Measurements from ENCODE around the gene ARMC6. TPM values are rescaled to one million over a fixed set of nuclear protein-coding genes. Genes with fewer than 3 reads are reported as not detected.
A peak's percentile ranks its signal among the peaks of the same experiment; 100 is the strongest.

ARMC6 gene
- polyA plus RNA-seq, 4 donors, result 34.5 to 37.9 (median 34.8) TPM

DNA sequence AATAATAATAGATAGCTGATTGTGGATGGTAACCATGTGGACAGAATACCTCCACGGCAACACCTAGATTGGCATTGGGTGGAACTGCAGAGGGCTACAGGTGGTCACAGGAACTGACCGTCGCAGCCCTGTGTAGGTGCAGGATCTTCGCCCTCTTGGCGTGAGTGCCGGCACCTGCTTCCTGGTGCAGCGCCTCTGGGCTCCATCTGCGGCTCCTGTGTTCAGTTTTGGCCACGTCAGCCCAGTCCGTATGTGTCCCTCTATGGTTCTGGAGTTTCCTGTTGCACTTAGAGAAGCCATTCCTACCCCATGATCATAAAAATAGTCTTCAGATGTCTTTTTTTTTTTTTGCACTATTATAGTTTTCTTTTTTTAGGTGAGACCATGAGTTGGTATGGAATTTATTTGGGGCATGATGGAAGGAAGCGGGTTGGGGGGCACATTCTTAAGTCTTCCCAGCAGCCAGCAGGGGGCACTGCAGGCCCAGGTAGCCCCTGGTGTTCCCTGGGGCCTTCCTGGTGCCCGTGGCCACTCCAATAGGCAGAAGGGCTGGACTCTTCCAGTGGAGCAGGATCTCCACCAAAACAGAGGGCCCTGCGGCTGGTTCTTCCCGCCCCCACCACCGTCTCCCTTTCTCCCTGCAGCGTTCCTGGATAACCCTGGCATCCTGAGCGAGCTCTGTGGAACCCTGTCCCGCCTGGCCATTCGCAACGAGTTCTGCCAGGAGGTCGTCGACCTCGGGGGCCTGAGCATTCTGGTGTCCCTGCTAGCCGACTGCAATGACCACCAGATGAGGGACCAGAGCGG lies 20.3 kb downstream of the ARMC6 start:
- no peak for DNase-seq (ENCODE audit: low read depth in 4 of 4, low spot score in 3 of 4)

DNA sequence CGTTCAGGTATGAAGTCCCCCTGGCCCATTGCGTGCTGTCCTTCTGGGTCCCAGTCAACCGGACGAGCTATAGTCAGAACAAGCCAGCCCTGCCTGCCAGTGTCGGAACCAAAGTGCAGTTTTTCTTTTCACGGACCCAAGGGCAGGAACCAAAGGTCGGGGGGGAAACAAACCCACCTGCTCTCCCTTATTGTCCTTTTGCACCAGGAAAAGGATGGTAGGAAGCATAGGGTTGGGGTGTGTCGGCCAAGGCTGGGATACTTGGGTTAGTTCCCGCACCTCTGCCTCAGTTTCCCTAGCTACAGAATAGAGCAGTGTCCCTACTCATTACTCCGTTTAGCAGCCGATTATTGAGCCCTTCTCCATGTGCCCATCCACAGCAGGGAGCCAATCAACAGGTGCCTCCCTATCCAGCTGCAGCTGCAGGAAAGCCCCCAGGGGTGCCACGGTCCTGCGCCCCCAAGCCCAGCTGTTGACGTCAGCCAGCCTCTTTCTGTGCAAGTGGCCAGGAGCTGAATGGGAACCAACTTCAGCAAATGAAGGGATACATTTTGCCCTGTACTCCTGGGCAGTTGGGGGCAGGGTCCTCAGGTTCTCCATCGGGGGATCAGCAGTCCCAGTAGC lies 21.0 kb downstream of the ARMC6 start:
- DNase-seq (ENCODE audit: low read depth in 4 of 4, low spot score in 3 of 4), result no peak

DNA sequence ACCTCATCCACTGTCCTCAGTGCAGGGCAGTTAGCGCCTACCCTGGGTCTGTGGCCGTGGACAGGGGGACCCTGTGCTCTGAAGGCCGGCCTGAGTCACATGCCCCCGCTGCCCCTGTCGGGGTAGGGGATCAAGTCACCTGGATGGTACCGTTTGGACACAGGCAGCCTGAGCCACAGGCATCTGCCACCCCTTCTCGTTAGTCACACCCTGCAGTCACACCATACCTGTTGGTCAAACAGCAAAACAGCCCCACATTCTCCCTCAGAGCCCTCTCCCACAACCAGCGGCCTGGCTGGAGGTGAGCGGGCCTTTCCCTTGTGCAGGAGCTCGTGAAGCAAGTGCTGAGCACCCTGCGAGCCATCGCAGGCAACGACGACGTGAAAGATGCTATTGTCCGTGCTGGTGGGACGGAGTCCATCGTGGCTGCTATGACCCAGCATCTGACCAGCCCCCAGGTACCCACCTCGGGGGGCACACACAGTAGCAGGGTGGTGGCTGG lies 21.6 kb downstream of the ARMC6 start:
- DNase-seq (ENCODE audit: low read depth in 4 of 4, low spot score in 3 of 4), result no peak

DNA sequence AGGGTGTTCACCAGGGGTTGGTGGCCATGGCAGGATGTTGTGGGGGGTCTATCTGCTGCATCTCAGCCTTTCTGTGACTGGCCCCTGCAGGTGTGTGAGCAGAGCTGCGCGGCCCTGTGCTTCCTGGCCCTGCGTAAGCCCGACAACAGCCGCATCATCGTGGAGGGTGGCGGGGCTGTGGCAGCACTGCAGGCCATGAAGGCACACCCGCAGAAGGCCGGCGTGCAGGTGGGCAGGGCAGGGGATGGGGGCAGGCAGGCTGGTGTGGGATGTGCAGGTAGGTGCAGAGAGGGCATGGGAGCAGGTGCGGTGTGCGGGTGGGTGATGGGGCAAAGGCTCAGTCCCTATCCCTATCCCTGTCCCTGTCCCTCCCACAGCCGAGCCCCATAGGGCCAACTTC lies 22.3 kb downstream of the ARMC6 start:
- DNase-seq (ENCODE audit: low read depth in 4 of 4, low spot score in 3 of 4), result no peak

DNA sequence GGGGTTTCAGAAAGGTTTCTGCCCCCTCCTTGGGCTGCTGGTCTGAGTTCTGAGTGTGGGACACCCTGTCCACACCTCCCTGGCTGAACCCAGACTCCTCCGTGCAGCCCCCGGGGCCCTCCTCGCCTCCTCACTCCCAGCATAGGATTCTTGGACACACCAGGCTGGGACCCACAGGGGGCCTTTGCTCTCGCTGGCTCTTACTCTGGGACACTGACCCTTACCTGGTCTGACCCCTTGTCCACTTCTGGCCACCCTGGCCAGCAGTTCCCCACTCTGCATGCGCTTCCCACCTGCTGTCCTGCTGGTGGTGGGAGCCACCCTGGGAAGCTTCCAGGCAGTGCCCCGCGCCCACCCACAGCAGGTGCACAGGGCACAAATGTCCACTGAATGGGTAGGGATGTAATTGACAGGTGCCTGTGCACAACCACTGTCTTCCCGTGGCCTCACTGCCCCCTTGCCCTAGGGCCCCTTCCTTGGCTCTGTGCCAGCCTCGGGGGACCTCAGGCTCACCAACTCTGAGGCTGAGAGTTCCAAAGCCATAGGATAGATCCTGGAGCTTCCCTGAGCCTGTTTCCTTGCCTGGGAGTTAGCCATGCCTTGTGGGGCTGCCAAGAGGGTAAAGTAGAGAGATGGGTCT lies 23.4 kb downstream of the ARMC6 start:
- DNase-seq (ENCODE audit: low read depth in 4 of 4, low spot score in 3 of 4), result no peak

DNA sequence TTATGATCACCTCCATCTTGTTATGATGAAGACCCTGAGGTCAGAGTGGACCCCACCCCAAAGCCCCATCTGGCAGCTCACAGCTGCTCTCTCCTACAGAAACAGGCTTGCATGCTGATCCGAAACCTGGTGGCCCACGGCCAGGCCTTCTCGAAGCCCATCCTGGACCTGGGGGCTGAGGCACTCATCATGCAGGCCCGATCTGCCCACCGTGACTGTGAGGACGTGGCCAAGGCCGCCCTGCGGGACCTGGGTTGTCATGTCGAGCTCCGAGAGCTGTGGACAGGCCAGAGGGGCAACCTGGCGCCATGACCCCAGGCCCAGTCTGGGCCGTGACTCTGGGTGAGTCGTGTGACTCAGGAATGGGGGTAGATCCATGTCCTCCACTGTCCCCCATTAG lies 23.9 kb downstream of the ARMC6 start:
- no peak for DNase-seq (ENCODE audit: low read depth in 4 of 4, low spot score in 3 of 4)

DNA sequence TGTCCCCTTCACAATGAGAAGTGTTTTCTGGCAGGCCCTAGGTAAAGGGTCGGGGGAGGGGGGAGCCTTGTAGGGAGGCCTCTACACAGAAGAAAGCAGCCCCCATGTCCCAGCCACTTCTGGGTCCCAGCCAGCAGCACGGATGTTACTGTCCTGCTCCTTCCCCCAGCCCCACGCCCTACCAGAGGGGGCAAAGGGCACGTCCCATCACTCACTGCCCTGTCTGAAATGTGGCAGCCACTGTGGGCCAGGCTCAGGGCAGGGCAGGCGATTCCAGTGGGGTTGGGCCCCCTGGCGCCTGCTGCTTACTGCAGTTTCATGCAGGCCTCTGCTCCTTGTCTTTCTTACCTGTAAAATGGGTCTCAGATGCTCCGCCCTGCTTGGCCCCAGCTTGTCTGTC lies 24.3 kb downstream of the ARMC6 start:
- DNase-seq (ENCODE audit: low read depth in 4 of 4, low spot score in 3 of 4), result no peak

DNA sequence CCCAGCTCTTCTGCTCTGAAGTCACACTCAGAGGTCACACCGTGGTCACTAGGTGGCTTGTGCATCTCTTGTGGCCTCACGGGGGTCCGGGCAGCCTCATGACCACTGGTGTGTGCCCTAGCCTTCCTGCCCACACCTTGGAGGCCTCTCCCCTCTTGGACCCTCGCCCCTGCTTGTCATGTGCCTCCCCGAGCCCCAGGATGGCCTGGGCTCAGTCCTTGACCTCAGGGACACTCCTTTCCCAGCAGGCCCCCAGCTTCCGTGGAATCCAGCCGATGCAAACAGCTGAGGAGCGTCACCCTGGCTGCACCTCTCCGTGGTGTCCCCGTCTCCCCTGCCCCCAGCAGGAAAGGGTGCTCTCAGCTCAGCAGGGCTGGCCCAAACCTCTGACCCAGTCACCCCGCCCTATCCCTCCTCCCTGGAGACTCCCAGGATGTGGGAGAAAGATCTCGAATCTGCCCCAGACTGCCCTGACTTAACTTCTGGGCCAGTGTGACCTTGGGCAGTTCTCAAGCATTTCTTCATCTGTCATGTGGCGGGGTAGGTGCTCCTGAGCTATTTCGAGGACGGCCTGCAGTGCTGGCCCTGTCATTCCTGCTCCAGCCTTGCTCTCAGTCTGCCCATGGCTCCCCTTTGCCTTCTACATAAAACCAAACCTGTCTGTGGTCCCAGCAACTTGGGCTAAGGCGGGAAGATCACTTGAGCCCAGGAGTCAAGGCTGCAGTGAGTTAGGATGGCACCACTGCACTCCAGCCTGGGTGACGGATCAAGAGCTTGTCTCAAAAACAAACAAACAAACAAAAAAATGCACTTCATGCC lies 25.8 kb downstream of the ARMC6 start:
- DNase-seq (ENCODE audit: low read depth in 4 of 4, low spot score in 3 of 4), result no peak

DNA sequence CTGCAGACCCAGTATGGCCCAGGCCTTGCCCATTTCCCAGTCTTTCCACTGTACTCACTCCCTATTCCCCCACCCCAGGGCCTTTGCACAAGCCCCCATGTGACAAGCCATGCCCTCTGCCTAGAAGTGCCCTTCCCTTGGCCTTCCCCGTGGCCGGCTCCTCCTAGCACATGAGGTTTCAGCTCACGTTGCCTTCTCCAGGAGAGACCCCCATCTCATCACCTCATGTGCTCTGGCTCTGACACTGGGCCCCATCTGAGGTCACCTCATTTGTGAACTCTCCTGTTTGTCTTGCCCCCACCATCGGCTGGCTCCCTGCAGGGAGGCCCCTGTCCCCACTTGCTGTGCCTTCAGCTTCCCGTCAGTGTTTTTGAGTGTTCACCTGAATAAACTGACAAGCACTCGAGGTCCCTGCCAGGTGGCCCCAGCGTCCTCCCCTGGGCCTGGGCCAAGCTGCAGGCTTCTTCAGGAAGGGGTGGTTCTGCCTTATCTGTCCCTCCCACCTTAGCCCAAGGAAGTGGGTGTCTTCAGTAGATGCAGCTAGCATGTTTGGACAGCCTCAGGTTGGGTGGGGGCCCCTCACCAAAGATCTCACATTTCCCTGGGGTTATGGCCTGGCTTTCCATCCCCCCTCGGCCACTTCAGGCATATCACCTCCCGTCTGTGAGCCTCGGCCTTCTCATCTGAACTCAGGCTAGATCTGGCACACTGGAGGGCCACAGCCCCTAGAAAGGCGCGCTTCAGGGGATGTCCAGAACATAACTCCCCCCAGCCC lies 26.6 kb downstream of the ARMC6 start:
- DNase-seq (ENCODE audit: low read depth in 4 of 4, low spot score in 3 of 4), result no peak

DNA sequence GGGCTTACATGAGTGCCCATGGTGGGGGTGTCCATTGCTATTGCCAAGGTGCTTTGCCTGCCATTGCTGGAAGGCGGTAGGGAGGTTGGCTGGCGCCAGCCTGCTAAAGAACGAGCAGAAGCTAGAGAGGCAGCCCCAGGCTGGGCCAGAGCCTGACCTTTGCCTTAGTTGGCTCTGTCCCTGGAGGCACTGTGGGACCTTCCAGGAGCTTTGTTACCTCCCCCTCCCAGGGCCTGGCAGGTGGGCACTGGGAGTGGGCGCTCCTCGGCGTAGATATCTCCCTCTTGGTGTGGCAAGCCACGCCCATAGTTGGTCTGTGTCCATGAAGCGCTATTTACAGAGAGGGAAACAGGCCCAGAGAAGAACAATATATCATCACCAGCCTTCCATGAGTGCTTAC lies 28.1 kb downstream of the ARMC6 start:
- DNase-seq (ENCODE audit: low read depth in 4 of 4, low spot score in 3 of 4), result no peak

DNA sequence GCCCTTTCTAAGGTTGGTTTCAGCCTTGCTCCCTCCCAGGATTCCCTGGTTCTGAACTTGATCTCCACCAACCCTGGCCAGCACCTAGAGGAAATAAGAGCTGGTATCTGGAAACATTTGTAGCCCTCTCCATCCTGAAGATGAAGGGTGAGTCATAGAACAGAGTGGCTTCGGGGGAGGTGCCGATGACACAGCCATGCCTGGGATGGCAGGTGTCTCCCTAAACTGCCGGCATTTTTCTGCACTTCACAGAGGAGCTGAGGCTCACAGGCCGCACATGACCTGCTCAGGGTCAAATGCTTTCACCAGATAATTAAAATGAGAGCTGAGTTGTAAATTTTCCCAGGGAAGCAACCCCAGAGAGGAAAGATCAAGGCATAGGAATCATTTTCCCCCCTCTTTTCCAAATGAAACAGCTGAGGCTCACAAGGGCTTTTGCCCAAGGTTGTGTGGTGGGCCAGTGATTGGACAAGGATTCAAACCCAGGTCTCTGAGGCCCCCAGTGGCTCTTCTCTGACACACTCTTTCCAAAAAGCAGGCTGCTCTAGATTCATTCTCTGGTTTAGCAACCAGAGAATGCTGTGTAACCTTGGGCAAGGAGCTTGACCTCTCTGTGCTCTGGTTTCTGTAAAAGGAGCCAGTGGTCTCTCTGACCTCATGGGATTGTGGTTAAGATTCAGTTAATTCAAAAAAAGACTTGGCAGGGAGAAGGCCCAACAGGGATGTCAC lies 29.2 kb downstream of the ARMC6 start:
- DNase-seq (ENCODE audit: low read depth in 4 of 4, low spot score in 3 of 4), result no peak

DNA sequence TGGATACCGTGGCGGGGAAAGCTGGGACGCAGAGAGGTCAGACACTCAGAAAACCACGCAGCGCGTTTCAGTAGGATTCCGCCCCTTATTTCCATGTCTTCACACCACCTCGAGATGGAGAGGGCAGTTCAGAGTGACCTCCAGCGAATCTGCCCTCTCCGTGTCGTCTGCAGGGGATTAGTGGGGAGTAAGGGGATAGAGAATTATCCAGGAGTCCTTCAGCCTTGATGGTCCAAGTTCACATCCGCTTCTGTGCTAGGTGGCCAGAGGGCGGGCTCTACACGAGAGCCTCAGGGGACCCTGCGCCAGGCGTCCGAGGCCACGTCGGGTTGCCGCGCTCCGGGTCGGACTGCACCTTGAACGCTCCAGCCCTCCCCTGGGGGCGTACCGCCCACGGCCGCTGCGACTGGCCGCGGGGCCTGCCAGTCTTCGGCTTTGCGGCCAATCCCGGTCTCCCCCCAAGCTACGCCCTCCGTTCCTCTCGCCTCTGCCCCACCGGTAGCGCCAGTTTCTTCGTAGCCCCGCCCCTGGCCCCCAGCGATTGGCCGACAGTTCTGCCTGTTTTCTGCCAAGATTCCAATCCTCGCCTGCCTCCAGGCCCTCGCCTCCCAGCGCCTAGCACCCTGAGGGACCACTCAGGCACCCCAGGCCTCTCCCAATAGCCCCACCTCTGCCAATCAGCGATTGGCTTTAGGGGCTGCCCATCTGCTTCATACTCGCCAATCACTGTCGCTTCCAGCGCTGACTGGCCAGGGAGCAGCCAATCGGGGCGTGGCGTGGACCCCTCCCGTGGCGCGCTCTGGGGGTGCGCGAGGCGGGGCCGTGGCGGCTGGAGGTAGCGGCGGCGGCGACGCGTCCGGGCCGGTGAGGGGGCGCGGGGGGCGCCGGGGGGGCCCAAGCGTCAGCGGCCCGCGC lies 30.0 kb downstream of the ARMC6 start, which contains the start of gene SLC25A42:
Gene SLC25A42 (plus strand): TSS at position 812 of the 915 bp plus-strand sequence. CDS start 32,131 bp downstream, outside the sequence.
- DNase-seq (ENCODE audit: low read depth in 4 of 4, low spot score in 3 of 4), result peak; percentile 98 to 99 (median 99)

DNA sequence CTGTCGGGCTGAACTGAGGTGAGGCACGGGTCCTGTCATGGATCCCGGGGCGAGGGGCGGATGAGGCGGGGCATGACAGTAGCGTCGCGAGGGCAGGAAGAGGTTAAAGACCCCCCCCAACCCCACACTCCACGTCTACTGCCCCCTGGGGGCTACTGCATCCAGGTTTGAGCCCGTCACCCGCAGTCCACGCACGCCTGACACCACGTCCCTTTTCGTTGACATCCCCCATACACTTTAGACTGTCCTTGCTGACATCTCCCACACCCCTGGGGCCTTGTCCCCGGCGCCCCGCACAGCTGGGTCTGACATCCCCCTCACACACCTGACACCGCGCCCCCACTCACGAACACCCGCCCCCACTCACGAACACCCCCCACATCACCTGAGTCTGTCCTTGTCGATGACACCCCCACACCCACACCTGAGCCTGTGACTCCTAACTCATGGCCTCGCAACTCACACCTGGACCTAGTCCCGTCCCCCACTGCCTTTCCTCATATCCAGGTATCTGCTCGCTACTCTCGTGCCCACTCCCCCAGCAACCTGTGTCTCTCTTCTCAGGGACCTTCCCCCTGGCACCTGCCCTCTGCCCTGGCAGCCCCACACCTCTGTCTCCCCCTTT lies 30.8 kb downstream of the ARMC6 start:
- no peak for DNase-seq (ENCODE audit: low read depth in 4 of 4, low spot score in 3 of 4)

DNA sequence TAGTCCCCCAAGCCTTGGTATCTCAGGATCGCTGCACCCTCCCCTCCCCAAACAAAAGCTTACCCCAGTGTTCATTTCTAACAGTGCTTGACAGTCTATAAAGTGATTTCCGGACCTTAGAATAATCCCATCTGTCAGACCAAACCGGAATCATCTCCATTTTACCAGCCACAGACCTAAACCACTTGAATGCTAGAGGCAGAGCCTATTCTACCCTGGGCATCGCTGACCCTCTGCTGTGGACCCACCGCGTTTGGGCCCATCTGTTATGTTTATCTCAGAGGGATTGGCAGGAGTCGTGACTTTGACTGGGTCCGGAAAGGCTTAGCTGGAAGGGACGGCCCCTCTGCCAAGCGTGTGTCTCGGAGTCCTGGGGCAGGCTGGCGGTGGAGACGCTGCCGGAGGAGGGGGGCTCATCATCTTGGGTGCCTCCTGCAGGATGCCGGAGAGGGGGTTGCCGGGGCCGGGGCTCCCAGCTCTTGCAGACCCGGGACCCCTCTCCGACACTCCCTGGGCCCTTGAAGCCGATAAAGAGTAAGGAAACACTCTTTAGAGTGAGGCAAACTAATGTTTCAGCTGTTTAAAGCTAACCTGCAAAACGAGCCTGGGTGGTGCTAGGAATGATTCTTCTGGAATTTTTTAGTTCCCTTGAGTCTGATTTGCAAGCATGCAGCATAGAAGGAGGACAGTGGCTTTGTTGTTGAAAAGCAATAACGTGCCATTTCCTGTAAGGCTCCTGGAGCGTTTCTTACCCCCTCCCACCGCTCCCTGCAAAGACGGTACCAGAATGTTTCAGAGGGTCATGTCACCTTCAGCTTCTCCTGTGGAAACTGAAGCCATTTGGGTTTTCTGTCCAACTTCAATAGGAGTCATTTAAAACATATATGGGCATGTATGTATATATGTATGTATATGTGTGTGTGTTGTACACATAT lies 31.7 kb downstream of the ARMC6 start:
- no peak for DNase-seq (ENCODE audit: low read depth in 4 of 4, low spot score in 3 of 4)

DNA sequence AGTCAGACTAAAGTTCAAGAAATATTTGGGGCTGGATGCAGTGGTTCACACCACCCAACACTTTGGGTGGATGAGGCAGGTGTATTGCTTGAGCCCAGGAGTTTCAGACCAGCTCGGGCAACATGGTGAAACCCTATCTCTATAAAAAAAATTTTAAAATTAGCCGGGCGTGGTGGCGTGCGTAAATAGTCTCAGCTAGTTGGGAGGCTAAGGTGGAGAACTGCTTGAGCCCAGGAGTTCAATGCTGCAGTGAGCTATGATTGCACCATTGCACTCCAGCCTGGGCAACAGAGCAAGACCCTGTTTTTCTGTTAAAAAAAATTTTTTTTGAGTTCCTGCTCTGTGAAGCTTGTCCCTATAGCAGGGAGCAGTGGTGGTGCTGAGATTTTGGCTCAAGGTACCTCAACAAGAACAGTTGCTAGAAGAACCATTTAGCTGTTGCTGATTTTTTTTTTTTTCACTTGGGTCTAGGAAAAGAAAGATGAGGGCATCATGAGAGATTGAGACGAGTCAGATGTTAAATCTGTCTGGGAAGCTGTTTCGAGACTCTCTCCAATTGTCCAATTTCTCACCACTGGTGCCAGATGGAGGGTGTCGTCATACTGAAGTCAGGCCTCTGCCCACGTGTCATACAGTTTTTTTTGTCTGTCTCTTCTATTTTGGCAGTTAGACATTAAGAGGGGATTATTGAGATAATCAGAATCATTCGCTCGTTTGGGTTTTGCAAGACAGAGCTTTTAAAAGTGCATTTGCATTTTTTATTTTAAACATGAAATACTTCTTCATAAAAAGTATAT lies 34.1 kb downstream of the ARMC6 start:
- no peak for DNase-seq (ENCODE audit: low read depth in 4 of 4, low spot score in 3 of 4)
